Astrocyte of the spinal cord (primary cell): ENCODE results near the gene KMT2E.

ENCODE experiments used
- DNase-seq: peaks from one replicate; pipeline ENCODE4 v3.0.0; 2011; ENCODE audit warnings: low read depth, low spot score
- H3K4me3 ChIP-seq: 2 replicates; pipeline ENCODE4 v1.5.1; 2011; ENCODE audit warnings: low read depth, mild to moderate bottlenecking, low read length, moderate library complexity
- CTCF ChIP-seq: IDR thresholded peaks from 2 replicates; pipeline ENCODE4 v1.5.1; 2012; ENCODE audit warnings: low read depth, mild to moderate bottlenecking, low read length, inconsistent platforms
- in situ Hi-C: cut with HindIII; loops from 2 replicates; pipeline ENCODE4 v1.10.0; 2017; ENCODE audit warnings: low sequenced_read_pairs

KMT2E gene

GRCh38 chr7:105101864-105102263 is 87.9 kb downstream of the KMT2E start:
- in situ Hi-C loops: no loop called here
- DNase-seq: peak; percentile 25
- TF ChIP-seq CTCF: no peak
- no peak overlapping the region for H3K4me3 ChIP-seq

DNA sequence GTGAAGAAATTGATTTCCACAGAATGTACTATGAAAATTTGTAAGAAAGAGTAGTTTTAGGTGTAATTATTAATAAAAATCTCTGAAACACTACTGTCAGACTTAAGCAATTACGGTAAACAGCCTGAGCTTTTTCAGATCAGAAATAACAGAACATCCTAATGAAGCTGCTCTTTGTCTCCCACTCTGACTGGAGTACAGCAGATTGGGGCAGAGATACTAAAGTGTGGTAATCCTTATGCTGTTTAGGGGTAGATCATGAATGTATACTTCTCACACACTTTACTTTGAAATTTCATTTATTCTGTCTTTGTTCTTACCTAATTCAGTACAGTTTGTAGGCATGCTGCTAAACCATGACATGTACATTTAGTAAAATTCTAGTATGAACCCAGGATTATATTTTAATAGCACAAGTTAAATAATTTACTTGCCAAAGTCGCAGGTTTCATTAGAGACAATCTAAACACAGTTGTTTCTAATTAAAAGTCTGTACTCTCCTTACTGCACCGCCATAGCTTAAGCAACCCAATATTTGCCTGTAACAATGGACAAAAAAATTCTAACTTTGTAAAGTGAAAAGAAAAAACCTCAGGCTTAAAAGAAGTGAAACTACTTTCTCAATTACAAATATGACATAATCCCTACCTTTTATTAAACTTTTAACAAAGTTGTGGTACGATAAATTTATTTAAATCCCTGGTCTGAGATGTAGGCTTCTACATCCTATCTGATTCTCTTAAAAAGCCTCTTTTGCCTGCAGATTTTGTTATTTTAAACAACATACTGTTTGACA is 88.8 kb downstream of the KMT2E start:
- H3K4me3 ChIP-seq: no peak overlapping the region
- DNase-seq: no peak
- TF ChIP-seq CTCF: no peak
- in situ Hi-C loops: no loop called here

DNA sequence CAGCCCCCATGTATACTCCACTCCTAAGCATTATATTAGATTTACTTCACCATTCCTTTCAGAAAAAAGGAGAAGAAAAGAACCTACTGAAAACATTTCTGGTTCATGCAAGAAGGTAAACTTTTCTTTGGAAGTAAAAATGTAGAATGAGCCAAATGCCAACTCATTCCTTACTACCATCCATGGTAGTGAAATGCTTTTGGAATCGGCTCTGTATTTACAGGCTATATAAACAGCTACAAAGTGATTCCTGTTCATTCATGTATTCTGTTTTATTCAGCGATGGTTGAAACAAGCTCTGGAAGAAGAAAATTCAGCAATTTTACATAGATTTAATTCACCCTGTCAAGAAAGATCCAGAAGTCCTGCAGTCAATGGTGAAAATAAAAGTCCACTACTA is 91.6 kb downstream of the KMT2E start:
- in situ Hi-C loops: no loop called here

GRCh38 chr7:105106473-105106872 is 92.5 kb downstream of the KMT2E start:
- in situ Hi-C loops: no loop called here
- DNase-seq: no peak
- H3K4me3 ChIP-seq: no peak overlapping the region
- no peak for TF ChIP-seq CTCF

More for the DNA sequence above, 91.6 kb downstream of the KMT2E start:
- TF ChIP-seq CTCF: no peak
- no peak overlapping the region for H3K4me3 ChIP-seq
- no peak for DNase-seq

DNA sequence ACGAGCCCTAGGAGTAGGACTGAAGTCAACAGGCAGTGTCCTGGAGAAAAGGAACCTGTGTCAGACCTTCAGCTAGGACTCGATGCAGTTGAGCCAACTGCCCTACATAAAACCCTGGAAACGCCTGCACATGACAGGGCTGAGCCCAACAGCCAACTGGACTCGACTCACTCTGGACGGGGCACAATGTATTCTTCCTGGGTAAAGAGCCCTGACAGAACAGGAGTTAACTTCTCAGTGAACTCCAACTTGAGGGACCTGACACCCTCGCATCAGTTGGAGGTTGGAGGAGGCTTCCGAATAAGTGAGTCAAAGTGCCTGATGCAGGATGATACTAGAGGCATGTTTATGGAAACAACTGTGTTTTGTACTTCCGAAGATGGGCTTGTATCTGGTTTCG is 93.5 kb downstream of the KMT2E start:
- H3K4me3 ChIP-seq: no peak overlapping the region
- in situ Hi-C loops: no loop called here
- no peak for DNase-seq
- no peak for TF ChIP-seq CTCF

DNA sequence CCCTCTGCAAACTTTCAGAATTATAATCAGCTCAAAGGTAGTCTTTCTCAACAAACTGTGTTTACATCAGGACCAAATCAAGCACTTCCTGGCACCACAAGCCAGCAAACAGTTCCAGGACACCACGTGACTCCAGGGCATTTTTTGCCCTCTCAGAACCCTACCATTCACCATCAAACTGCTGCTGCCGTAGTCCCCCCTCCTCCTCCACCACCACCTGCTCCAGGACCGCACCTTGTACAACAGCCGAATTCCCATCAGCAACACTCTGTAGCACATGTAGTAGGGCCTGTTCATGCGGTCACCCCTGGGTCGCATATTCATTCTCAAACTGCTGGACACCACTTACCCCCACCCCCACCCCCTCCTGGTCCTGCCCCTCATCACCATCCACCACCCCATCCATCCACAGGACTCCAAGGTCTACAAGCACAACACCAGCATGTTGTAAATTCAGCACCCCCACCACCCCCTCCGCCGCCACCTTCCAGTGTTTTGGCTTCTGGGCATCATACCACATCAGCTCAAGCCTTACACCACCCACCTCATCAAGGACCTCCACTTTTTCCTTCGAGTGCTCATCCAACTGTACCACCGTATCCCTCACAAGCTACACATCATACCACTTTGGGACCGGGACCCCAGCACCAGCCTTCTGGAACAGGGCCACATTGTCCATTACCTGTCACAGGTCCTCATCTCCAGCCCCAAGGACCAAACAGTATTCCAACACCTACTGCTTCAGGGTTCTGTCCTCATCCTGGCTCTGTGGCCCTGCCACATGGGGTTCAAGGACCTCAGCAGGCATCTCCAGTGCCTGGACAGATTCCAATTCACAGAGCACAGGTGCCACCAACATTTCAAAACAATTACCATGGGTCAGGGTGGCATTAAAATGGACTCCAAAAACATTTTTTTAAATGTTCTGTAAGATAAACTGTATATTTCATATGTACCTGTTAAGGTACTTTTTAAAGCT is 98.7 kb downstream of the KMT2E start:
- in situ Hi-C loops: no loop called here
- DNase-seq: no peak
- TF ChIP-seq CTCF: no peak
- no peak overlapping the region for H3K4me3 ChIP-seq
